GM23338 (cell line): ENCODE data around the gene CAPN8. TPM values are rescaled to one million over a fixed set of nuclear protein-coding genes. Genes with fewer than 3 reads are reported as not detected.

Experiments used
- ATAC-seq: fragments of 200-7000 bp; cut with Tn5 transposase; 3 replicates; pipeline ENCODE4 v1.9.1; 2020
- DNase-seq: peaks from one replicate; pipeline ENCODE4 v3.0.0-alpha.2; 2015; ENCODE audit warnings: low spot score
- H2AFZ ChIP-seq: fragments of 200-600 bp; sonication (generic); 2 replicates; pipeline ENCODE4 v1.8.0; 2016; ENCODE audit warnings: antibody characterized with exemption, mild to moderate bottlenecking, moderate library complexity
- H3F3A ChIP-seq: fragments of 200-600 bp; sonication (generic); replicated peaks from 2 replicates; pipeline ENCODE4 v1.8.0; 2017; ENCODE audit warnings: antibody characterized with exemption, mixed run types, low read depth
- H3K27ac ChIP-seq: fragments of 200-600 bp; sonication (generic); 2 replicates; pipeline ENCODE4 v1.6.1; 2016; ENCODE audit warnings: low read depth
- H3K27me3 ChIP-seq: fragments of 200-600 bp; sonication (generic); 2 replicates; pipeline ENCODE4 v1.8.0; 2016; ENCODE audit warnings: mild to moderate bottlenecking, mixed run types, moderate library complexity; ENCODE audit not compliant: insufficient read depth
- H3K36me3 ChIP-seq: fragments of 200-600 bp; sonication (generic); 2 replicates; pipeline ENCODE4 v1.8.0; 2016; ENCODE audit warnings: mild to moderate bottlenecking; ENCODE audit not compliant: insufficient read depth
- H3K4me1 ChIP-seq: fragments of 200-600 bp; sonication (generic); 2 replicates; pipeline ENCODE4 v1.8.0; 2016; ENCODE audit warnings: mild to moderate bottlenecking, moderate library complexity; ENCODE audit not compliant: insufficient read depth
- H3K4me2 ChIP-seq: fragments of 200-600 bp; sonication (generic); 2 replicates; pipeline ENCODE4 v1.7.1; 2017; ENCODE audit warnings: mixed run types
- H3K4me3 ChIP-seq: fragments of 200-600 bp; sonication (generic); 2 replicates; pipeline ENCODE4 v1.6.1; 2016; ENCODE audit warnings: mixed run types
- H3K79me2 ChIP-seq: fragments of 200-600 bp; sonication (generic); replicated peaks from 2 replicates; pipeline ENCODE4 v1.8.0; 2017; ENCODE audit warnings: mild to moderate bottlenecking; ENCODE audit not compliant: insufficient read depth
- H3K9me2 ChIP-seq: fragments of 200-600 bp; sonication (generic); 2 replicates; pipeline ENCODE4 v1.8.0; 2017; ENCODE audit not compliant: insufficient read depth
- H4K20me1 ChIP-seq: fragments of 200-600 bp; sonication (generic); replicated peaks from 2 replicates; pipeline ENCODE4 v1.8.0; 2017; ENCODE audit warnings: mild to moderate bottlenecking; ENCODE audit not compliant: insufficient read depth
- H3K27ac Mint-ChIP-seq: 2 replicates; pipeline ENCODE4 v1.8.0; 2020; ENCODE audit warnings: inconsistent platforms, mild to moderate bottlenecking, moderate library complexity, mixed read lengths
- H3K27me3 Mint-ChIP-seq: 3 replicates; pipeline ENCODE4 v1.8.0; 2022; ENCODE audit warnings: low read depth, mild to moderate bottlenecking, moderate library complexity, mixed read lengths, inconsistent platforms; ENCODE audit not compliant: insufficient read depth, poor library complexity
- H3K36me3 Mint-ChIP-seq: 3 replicates; pipeline ENCODE4 v1.8.0; 2021; ENCODE audit warnings: low read depth, mild to moderate bottlenecking, inconsistent platforms, moderate library complexity, mixed read lengths
- H3K4me1 Mint-ChIP-seq: 3 replicates; pipeline ENCODE4 v1.8.0; 2020; ENCODE audit warnings: mild to moderate bottlenecking, inconsistent platforms, mixed read lengths
- H3K4me3 Mint-ChIP-seq: 3 replicates; pipeline ENCODE4 v1.8.0; 2021; ENCODE audit warnings: moderate library complexity, mild to moderate bottlenecking, inconsistent platforms, mixed read lengths
- H3K9me3 Mint-ChIP-seq: 3 replicates; pipeline ENCODE4 v1.8.0; 2020; ENCODE audit warnings: moderate library complexity, mild to moderate bottlenecking, inconsistent platforms, mixed read lengths
- CREB1 ChIP-seq: fragments of 250-450 bp; sonication (Bioruptor Pico); IDR thresholded peaks from 2 replicates; pipeline ENCODE4 v1.5.0; 2020; ENCODE audit warnings: low read depth, mild to moderate bottlenecking, moderate library complexity
- CTCF ChIP-seq, 2 experiments: fragments of 200-600 bp in 1 of 2; sonication (generic) in 1 of 2; conservative IDR thresholded peaks; 2 replicates each; pipeline versions ENCODE4 v1.5.1 to v1.6.1; 2016 to 2017; ENCODE audit warnings: antibody characterized with exemption in 2 of 2, low read depth in 2 of 2, mild to moderate bottlenecking in 2 of 2, moderate library complexity in 1 of 2
- EZH2 ChIP-seq: fragments of 200-600 bp; sonication (generic); IDR thresholded peaks from one replicate; pipeline ENCODE4 v1.8.0; 2017; ENCODE audit warnings: antibody characterized with exemption, mild to moderate bottlenecking, low read depth; ENCODE audit not compliant: unreplicated experiment
- EZH2phosphoT487 ChIP-seq: fragments of 200-600 bp; sonication (generic); IDR thresholded peaks from one replicate; pipeline ENCODE4 v1.8.1; 2018; ENCODE audit warnings: antibody characterized with exemption; ENCODE audit not compliant: unreplicated experiment
- JUNB ChIP-seq: IDR thresholded peaks from one replicate; pipeline ENCODE4 v1.6.1; 2016; ENCODE audit warnings: antibody characterized with exemption; ENCODE audit not compliant: unreplicated experiment
- NANOG ChIP-seq: IDR thresholded peaks from 2 replicates; pipeline ENCODE4 v1.6.1; 2016; ENCODE audit warnings: antibody characterized with exemption, borderline replicate concordance
- POLR2AphosphoS5 ChIP-seq: IDR thresholded peaks from 2 replicates; pipeline ENCODE4 v1.6.1; 2016; ENCODE audit warnings: antibody characterized with exemption, low read depth
- REST ChIP-seq: IDR thresholded peaks from one replicate; pipeline ENCODE4 v1.6.1; 2018; ENCODE audit warnings: antibody characterized with exemption; ENCODE audit not compliant: unreplicated experiment
- STAT1 ChIP-seq: IDR thresholded peaks from one replicate; pipeline ENCODE4 v1.6.1; 2016; ENCODE audit warnings: antibody characterized with exemption; ENCODE audit not compliant: unreplicated experiment
- ZNF114 ChIP-seq: fragments of 250-450 bp; sonication (Bioruptor Pico); IDR thresholded peaks from 2 replicates; pipeline ENCODE4 v1.5.0; 2020; ENCODE audit warnings: mild to moderate bottlenecking, moderate library complexity
- ZNF331 ChIP-seq: fragments of 250-450 bp; sonication (Bioruptor Pico); IDR thresholded peaks from 2 replicates; pipeline ENCODE4 v1.5.0; 2020; ENCODE audit warnings: low read depth, mild to moderate bottlenecking, moderate library complexity
- polyA plus RNA-seq: library from polyadenylated mRNA; unstranded; fragments of >200 nt; fragmentation: Nextera tagmentation; extraction: Ambion mirVana; gene quantifications from 2 replicates; pipeline ENCODE4 v1.2.1, GENCODE V29; 2016
- total RNA-seq: library from RNA; depleted of rRNA; stranded (reverse); fragments of >200 nt; shearing (Covaris generic); gene quantifications from 2 replicates; pipeline ENCODE4 v1.2.3, GENCODE V29; 2014
- TF ChIP-seq, protein P1 (sequence below): fragments of 250-450 bp; sonication (Bioruptor Pico); IDR thresholded peaks from 2 replicates; pipeline ENCODE4 v1.5.0; 2020; ENCODE audit warnings: mild to moderate bottlenecking, moderate library complexity
- TF ChIP-seq, protein P2 (sequence below): IDR thresholded peaks from 2 replicates; pipeline ENCODE4 v1.6.1; 2016; ENCODE audit warnings: antibody characterized with exemption

The CAPN8 gene
- total and polyA plus RNA-seq, 2 experiments from 2014 or later: not detected

DNA sequence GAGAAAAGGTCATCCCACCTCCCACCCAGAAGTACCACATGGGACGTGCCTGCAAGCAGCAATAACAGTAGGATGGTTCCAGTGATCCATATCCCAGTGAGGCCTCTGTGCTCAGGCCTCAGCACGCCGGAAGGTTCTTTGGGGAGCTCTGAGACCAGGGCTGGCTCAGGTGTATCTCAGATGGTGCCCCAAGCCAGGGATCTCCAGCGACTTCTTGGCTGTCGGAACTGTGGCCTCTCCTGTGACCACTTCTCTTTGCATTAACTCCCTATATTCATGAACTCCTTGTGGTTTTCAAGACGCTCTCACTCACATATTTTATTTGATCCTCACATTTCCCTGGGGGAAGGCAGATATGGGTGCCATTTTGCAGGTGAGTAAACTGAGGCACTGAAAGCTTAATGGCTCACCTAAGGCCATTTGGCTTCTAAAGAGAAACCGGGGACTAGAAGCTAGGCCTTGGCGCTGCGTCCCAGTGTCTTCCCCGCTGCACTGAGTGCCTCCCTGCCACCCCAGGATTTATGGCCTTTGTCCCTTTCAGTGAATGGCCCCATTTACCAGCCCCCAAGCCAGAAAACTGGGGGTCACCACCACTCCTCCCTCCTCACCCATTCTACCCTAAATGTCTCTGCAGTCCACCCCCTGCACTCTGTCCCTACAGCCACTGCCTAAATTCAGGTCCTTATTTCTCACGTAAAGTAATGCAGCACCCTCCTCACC lies 170.4 kb downstream of the CAPN8 start:
- H3F3A ChIP-seq: no peaks in the 10 kb centered on the region
- H3K27me3 ChIP-seq: no peaks in the 10 kb centered on the region
- no peaks in the 10 kb centered on the region for H3K36me3 ChIP-seq
- no peaks in the 10 kb centered on the region for H3K36me3 Mint-ChIP-seq
- H3K4me2 ChIP-seq: no peak overlapping the region
- H4K20me1 ChIP-seq: no peaks in the 10 kb centered on the region
- H3K4me1 ChIP-seq: no peaks in the 10 kb centered on the region
- 0 out of 2 replicates have a peak, but pooled peaks cover 6% of the 10 kb centered on the region for H3K9me2 ChIP-seq
- H3K9me3 Mint-ChIP-seq: no peaks in the 10 kb centered on the region; the same call in 2 of the 3 replicates
- no peak overlapping the region for H3K27ac ChIP-seq
- peaks cover 4% of the 10 kb centered on the region; the same call in 2 of the 3 replicates for H3K4me1 Mint-ChIP-seq
- H2AFZ ChIP-seq: no peak overlapping the region
- H3K79me2 ChIP-seq: no peaks in the 10 kb centered on the region
- no peak overlapping the region for H3K27ac Mint-ChIP-seq
- TF ChIP-seq REST (no peak), POLR2AphosphoS5 (no peak), STAT1 (no peak), ZNF331 (no peak), CTCF (conservative IDR thresholded peaks at IDR 0.05; ENCODE audit: low read depth in 2 of 2) (no peak), JUNB (no peak), EZH2phosphoT487 (no peak), CREB1 (CRISPR knock-in tag) (no peak), EZH2 (no peak), NANOG (no peak), ZNF114 (CRISPR knock-in tag) (no peak)
- TF ChIP-seq, protein P1, sequence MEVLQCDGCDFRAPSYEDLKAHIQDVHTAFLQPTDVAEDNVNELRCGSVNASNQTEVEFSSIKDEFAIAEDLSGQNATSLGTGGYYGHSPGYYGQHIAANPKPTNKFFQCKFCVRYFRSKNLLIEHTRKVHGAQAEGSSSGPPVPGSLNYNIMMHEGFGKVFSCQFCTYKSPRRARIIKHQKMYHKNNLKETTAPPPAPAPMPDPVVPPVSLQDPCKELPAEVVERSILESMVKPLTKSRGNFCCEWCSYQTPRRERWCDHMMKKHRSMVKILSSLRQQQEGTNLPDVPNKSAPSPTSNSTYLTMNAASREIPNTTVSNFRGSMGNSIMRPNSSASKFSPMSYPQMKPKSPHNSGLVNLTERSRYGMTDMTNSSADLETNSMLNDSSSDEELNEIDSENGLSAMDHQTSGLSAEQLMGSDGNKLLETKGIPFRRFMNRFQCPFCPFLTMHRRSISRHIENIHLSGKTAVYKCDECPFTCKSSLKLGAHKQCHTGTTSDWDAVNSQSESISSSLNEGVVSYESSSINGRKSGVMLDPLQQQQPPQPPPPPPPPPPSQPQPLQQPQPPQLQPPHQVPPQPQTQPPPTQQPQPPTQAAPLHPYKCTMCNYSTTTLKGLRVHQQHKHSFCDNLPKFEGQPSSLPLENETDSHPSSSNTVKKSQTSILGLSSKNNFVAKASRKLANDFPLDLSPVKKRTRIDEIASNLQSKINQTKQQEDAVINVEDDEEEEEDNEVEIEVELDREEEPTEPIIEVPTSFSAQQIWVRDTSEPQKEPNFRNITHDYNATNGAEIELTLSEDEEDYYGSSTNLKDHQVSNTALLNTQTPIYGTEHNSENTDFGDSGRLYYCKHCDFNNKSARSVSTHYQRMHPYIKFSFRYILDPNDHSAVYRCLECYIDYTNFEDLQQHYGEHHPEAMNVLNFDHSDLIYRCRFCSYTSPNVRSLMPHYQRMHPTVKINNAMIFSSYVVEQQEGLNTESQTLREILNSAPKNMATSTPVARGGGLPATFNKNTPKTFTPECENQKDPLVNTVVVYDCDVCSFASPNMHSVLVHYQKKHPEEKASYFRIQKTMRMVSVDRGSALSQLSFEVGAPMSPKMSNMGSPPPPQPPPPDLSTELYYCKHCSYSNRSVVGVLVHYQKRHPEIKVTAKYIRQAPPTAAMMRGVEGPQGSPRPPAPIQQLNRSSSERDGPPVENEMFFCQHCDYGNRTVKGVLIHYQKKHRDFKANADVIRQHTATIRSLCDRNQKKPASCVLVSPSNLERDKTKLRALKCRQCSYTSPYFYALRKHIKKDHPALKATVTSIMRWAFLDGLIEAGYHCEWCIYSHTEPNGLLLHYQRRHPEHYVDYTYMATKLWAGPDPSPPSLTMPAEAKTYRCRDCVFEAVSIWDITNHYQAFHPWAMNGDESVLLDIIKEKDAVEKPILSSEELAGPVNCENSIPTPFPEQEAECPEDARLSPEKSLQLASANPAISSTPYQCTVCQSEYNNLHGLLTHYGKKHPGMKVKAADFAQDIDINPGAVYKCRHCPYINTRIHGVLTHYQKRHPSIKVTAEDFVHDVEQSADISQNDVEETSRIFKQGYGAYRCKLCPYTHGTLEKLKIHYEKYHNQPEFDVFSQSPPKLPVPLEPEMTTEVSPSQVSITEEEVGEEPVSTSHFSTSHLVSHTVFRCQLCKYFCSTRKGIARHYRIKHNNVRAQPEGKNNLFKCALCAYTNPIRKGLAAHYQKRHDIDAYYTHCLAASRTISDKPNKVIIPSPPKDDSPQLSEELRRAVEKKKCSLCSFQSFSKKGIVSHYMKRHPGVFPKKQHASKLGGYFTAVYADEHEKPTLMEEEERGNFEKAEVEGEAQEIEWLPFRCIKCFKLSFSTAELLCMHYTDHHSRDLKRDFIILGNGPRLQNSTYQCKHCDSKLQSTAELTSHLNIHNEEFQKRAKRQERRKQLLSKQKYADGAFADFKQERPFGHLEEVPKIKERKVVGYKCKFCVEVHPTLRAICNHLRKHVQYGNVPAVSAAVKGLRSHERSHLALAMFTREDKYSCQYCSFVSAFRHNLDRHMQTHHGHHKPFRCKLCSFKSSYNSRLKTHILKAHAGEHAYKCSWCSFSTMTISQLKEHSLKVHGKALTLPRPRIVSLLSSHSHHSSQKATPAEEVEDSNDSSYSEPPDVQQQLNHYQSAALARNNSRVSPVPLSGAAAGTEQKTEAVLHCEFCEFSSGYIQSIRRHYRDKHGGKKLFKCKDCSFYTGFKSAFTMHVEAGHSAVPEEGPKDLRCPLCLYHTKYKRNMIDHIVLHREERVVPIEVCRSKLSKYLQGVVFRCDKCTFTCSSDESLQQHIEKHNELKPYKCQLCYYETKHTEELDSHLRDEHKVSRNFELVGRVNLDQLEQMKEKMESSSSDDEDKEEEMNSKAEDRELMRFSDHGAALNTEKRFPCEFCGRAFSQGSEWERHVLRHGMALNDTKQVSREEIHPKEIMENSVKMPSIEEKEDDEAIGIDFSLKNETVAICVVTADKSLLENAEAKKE (CRISPR knock-in tag): no peak
- TF ChIP-seq, protein P2, sequence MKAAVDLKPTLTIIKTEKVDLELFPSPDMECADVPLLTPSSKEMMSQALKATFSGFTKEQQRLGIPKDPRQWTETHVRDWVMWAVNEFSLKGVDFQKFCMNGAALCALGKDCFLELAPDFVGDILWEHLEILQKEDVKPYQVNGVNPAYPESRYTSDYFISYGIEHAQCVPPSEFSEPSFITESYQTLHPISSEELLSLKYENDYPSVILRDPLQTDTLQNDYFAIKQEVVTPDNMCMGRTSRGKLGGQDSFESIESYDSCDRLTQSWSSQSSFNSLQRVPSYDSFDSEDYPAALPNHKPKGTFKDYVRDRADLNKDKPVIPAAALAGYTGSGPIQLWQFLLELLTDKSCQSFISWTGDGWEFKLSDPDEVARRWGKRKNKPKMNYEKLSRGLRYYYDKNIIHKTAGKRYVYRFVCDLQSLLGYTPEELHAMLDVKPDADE: no peak
- no peak overlapping the region for H3K4me3 ChIP-seq
- no peak for DNase-seq
- no peak for ATAC-seq
- H3K27me3 Mint-ChIP-seq: no peaks in the 10 kb centered on the region
- H3K4me3 Mint-ChIP-seq: no peak overlapping the region
